H1 (cell line): ENCODE results near the gene THBS1. TPM values are rescaled to one million over a fixed set of nuclear protein-coding genes. Genes with fewer than 3 reads are reported as not detected.

ENCODE experiments used
- ATF2 ChIP-seq: IDR thresholded peaks from 2 replicates; pipeline ENCODE4 v1.6.1; 2012; ENCODE audit warnings: low read length, inconsistent platforms
- CEBPB ChIP-seq: IDR thresholded peaks from 2 replicates; pipeline ENCODE4 v1.6.1; 2012; ENCODE audit warnings: low read depth, low read length
- CHD7 ChIP-seq: fragments of 300-600 bp; sonication (generic); IDR thresholded peaks from 2 replicates; pipeline ENCODE4 v1.7.1; 2012; ENCODE audit warnings: low read length, moderate library complexity, mild to moderate bottlenecking, inconsistent platforms; ENCODE audit not compliant: insufficient replicate concordance
- CTBP2 ChIP-seq: IDR thresholded peaks from 2 replicates; pipeline ENCODE4 v1.7.0; 2011; ENCODE audit warnings: borderline replicate concordance, mild to moderate bottlenecking, moderate library complexity, mixed read lengths, low read length; ENCODE audit not compliant: insufficient read depth, insufficient read length
- POLR2AphosphoS5 ChIP-seq: IDR thresholded peaks from 2 replicates; pipeline ENCODE4 v1.6.1; 2011; ENCODE audit warnings: low read depth, low read length
- RAD21 ChIP-seq, 2 experiments: IDR thresholded peaks in 1 of 2; conservative IDR thresholded peaks in 1 of 2; 2 replicates each; pipeline ENCODE4 v1.6.1; 2011; ENCODE audit warnings: low read depth in 2 of 2, low read length in 2 of 2, improper control_type of control experiment in 1 of 2, inconsistent platforms in 1 of 2, mild to moderate bottlenecking in 1 of 2, moderate library complexity in 1 of 2
- SIX5 ChIP-seq: IDR thresholded peaks from 2 replicates; pipeline ENCODE4 v1.6.1; 2011; ENCODE audit warnings: mild to moderate bottlenecking, low read depth, low read length
- SUZ12 ChIP-seq: fragments of 200-600 bp; sonication (generic); IDR thresholded peaks from 2 replicates; pipeline ENCODE4 v1.6.1; 2012; ENCODE audit warnings: mild to moderate bottlenecking, inconsistent platforms, low read length, moderate library complexity, mixed read lengths
- TCF12 ChIP-seq: IDR thresholded peaks from 2 replicates; pipeline ENCODE4 v1.6.1; 2011; ENCODE audit warnings: low read depth, mild to moderate bottlenecking, low read length
- polyA plus RNA-seq, 7 experiments: library from polyadenylated mRNA; depleted of rRNA in 3 of 7; stranded (reverse) in 5 of 7; unstranded in 2 of 7; fragments of >200 nt in 5 of 7; fragments of 200-250 nt in 2 of 7; gene quantifications; 1 replicate in 5 of 7; 2 replicates in 1 of 7; 4 replicates in 1 of 7; pipeline versions ENCODE4 v1.2.1 to v1.2.3, GENCODE V29; 2011 to 2013; ENCODE audit warnings: missing spikeins in 2 of 7, mixed read lengths in 2 of 7
- total RNA-seq: library from RNA; stranded (reverse); fragmentation: NEBNext Ultra II Directional; extraction: Animal tissue kit (Norgen Biotek cat#: 25700); gene quantifications from 2 replicates; pipeline ENCODE4 v1.2.1, GENCODE V29; 2021

THBS1 gene
- total and polyA plus RNA-seq, 2 of the 8 experiments (the other 6 are each of a cell fraction or from before 2014, with no cell fraction given) = 10.3 to 63.3 TPM

- TF ChIP-seq CHD7 (no peak), POLR2AphosphoS5 (peak; percentile 97), SIX5 (no peak), SUZ12 (no peak), ATF2 (no peak), RAD21 (IDR thresholded peaks at IDR 0.05 in 1 of 2, conservative IDR thresholded peaks at IDR 0.05 in 1 of 2; ENCODE audit: low read depth in 2 of 2, low read length in 2 of 2) (peak; percentile 26 to 48; a peak in 3 of 4 replicates), CTBP2 (no peak), TCF12 (no peak), CEBPB (no peak)
Observed at GRCh38 chr15:39583596-39584265, 2.9 kb downstream of the THBS1 start (continued).
